Body of pancreas (tissue), 4 donors: ENCODE measurements around the gene SAMD7.

Experiments
- CTCF ChIP-seq, 7 experiments: fragments of 450-650 bp in 4 of 7; fragments of 200-600 bp in 3 of 7; sonication (generic) in 3 of 7; IDR thresholded peaks; one replicate each; pipeline ENCODE4 v1.5.1; 2016 to 2019; ENCODE audit warnings: antibody characterized with exemption in 7 of 7
- POLR2A ChIP-seq, 3 donors: fragments of 450-650 bp; IDR thresholded peaks; one replicate each; pipeline ENCODE4 v1.6.1; 2016; ENCODE audit warnings: antibody characterized with exemption in 3 of 3, mild to moderate bottlenecking in 2 of 3

- TF ChIP-seq CTCF (IDR thresholded peaks at IDR 0.05) (peak; percentile 73 to 95 (median 89)), POLR2A (IDR thresholded peaks at IDR 0.05) (no peak)
Measured at GRCh38 chr3:169863458-169863899, 47.9 kb upstream of the SAMD7 start.
